ENCODE data around the gene CDC16. TPM values are rescaled to one million over a fixed set of nuclear protein-coding genes. Genes with fewer than 3 reads are reported as not detected.

The CDC16 gene
- total and polyA plus RNA-seq, 2 of the 13 experiments (the other 11 are each of a cell fraction or from before 2014, with no cell fraction given) = 24.2 to 60.9 TPM

DNA sequence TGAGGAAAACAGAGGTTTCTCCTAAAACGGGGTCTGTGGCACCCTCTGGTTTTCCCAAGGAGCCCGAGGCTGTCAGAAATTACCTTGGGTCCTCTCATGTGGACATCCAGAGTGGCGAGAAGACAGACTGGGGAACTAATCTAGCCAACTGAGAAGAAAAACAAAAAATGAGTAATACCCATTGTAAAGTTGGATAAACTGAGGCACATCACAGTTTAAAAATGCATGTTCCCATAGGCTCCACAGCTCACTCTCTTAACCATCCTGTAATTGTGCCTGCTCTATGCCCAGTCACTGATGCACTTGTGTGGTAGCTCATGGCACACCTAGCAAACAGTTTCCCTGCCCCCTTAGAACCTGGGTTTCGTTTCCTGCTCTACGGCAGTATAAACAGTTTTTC lies 31.5 kb downstream of the CDC16 start:
- Histone ChIP-seq H3K27ac (ENCODE audit: extremely low read length, insufficient read depth, low read length) (no peak overlapping the region), H3K4me1 (ENCODE audit: insufficient read depth, low read length) (no peaks in the 10 kb centered on the region), H3K27me3 (ENCODE audit: control insufficient read depth in 1 of 2, insufficient read depth in 2 of 2, low read length in 2 of 2) (no peaks in the 10 kb centered on the region; a peak in 1 of 5 replicates), H4K20me1 (ENCODE audit: insufficient read depth, low read length) (no peaks in the 10 kb centered on the region), H3K9me3 (ENCODE audit: low read length) (no peaks in the 10 kb centered on the region), H3K9ac (ENCODE audit: insufficient read depth, low read depth, low read length) (no peak overlapping the region), H3K4me2 (ENCODE audit: low read depth, low read length) (no peak overlapping the region), H2AFZ (ENCODE audit: low read length) (no peak overlapping the region), H3K4me3 (replicated peaks in 1 of 3; ENCODE audit: insufficient read depth in 1 of 3, low read depth in 2 of 3, low read length in 3 of 3) (no peak overlapping the region), H3K36me3 (replicated peaks in 1 of 2; ENCODE audit: control insufficient read depth in 1 of 2, insufficient read depth in 2 of 2, low read length in 2 of 2) (peaks cover 35 to 71% of the 10 kb centered on the region in 2 experiments), H3K79me2 (ENCODE audit: insufficient read depth, low read length) (no peaks in the 10 kb centered on the region)
- BruUV-seq (replicated peaks) = no TSS peak
- 99% methylated on average over 5 of the region's 5 CpGs for WGBS (ENCODE audit: low lambda C conversion rate)
- FAIRE-seq (no peak), DNase-seq (ENCODE audit: low spot score) (no peak), ATAC-seq (no peak)
- ChIA-PET CTCF (ENCODE audit: low intra/inter-chr PET ratio, low total read pairs) (no interaction called here), POLR2A (interaction anchor here (1.4 kb wide), 1 partner anchor 15 kb away, joined by 3 read pairs; the partner anchor contains the start of gene UPF3A)
- intact Hi-C loops (cut with micrococcal nuclease; ENCODE audit: unreplicated experiment) = no loop called here
- in situ Hi-C loops (cut with HindIII; ENCODE audit: extremely low pct_ligation_motif_present, low pct_unique_long_range_greater_than_20kb) = no loop called here
- TF ChIP-seq ZSCAN31 (CRISPR knock-in tag; IDR thresholded peaks at IDR 0.05; ENCODE audit: low read depth) = no peak
- peak; percentile 68 for TF ChIP-seq ZNF629 (CRISPR knock-in tag; conservative IDR thresholded peaks at IDR 0.05)

DNA sequence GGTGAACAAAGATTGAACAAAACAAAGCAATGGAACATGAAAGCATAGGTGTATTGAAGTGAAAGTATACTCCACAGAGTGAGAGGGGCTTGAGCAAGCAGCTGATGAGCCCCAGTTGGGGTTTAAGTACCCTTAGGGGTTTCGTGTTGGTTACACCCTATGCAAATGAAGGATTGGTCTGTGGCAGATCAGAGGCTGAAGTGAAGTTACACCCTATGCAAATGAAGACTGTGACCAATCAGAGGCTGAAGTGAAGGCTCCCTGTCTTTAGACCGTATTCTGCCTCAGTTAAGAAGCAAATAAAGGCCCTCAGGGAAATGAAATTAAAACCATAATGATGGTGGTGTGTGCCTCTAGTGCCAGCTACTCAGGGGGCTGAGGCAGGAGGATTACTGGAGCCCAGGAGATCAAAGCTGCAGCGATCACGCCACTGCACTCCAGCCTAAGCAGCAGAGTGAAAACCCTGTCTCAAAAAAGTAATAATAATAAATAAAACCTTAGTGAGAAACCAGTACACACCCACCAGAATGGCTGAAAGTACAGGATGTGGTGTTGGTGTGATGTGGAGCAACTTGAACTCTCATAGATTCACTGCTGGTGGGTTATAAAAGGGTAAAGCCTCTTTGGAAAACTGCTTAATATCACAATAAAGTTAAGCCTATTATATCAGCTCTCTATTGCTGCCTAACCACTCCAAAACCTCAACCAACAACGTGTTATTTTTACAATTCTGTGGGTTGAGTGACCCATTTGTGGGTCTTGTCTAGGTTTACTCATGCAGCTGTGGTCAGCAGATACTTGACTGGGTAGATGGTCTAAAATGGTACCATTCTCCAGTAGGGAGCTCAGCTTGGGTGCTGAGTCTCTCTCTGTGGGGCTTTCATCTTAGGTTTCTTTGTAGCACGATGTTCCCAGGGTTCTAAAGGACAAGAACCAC lies 33.9 kb downstream of the CDC16 start:
- Histone ChIP-seq H3K27ac (ENCODE audit: extremely low read length, insufficient read depth, low read length) (no peak overlapping the region), H3K4me1 (ENCODE audit: insufficient read depth, low read length) (no peaks in the 10 kb centered on the region), H3K4me2 (ENCODE audit: low read depth, low read length) (no peak overlapping the region), H3K4me3 (replicated peaks in 1 of 3; ENCODE audit: insufficient read depth in 1 of 3, low read depth in 2 of 3, low read length in 3 of 3) (no peak overlapping the region), H2AFZ (ENCODE audit: low read length) (no peak overlapping the region), H3K9me3 (ENCODE audit: low read length) (no peaks in the 10 kb centered on the region), H3K27me3 (ENCODE audit: control insufficient read depth in 1 of 2, insufficient read depth in 2 of 2, low read length in 2 of 2) (no peaks in the 10 kb centered on the region; a peak in 1 of 5 replicates), H3K9ac (ENCODE audit: insufficient read depth, low read depth, low read length) (no peak overlapping the region), H3K36me3 (replicated peaks in 1 of 2; ENCODE audit: control insufficient read depth in 1 of 2, insufficient read depth in 2 of 2, low read length in 2 of 2) (peaks cover 25 to 63% of the 10 kb centered on the region in 2 experiments), H4K20me1 (ENCODE audit: insufficient read depth, low read length) (no peaks in the 10 kb centered on the region), H3K79me2 (ENCODE audit: insufficient read depth, low read length) (no peaks in the 10 kb centered on the region)
- ATAC-seq (no peak), FAIRE-seq (no peak), DNase-seq (ENCODE audit: low spot score) (no peak)
- BruUV-seq (replicated peaks) = no TSS peak
- ChIA-PET POLR2A (no interaction called here), CTCF (ENCODE audit: low intra/inter-chr PET ratio, low total read pairs) (no interaction called here)
- intact Hi-C loops (cut with micrococcal nuclease; ENCODE audit: unreplicated experiment) = no loop called here
- in situ Hi-C loops (cut with HindIII; ENCODE audit: extremely low pct_ligation_motif_present, low pct_unique_long_range_greater_than_20kb) = no loop called here
- 93% methylated on average over 6 of the region's 6 CpGs for WGBS (ENCODE audit: low lambda C conversion rate)
- no peak for TF ChIP-seq BHLHE40 (IDR thresholded peaks at IDR 0.05; ENCODE audit: low read length)
- no peak for TF ChIP-seq CC2D1A (CRISPR knock-in tag; IDR thresholded peaks at IDR 0.05)
- TF ChIP-seq KAT8 (CRISPR knock-in tag; IDR thresholded peaks at IDR 0.05) = no peak
- TF ChIP-seq PPARG (CRISPR knock-in tag; conservative IDR thresholded peaks at IDR 0.05) = no peak
- no peak for TF ChIP-seq TAF1 (CRISPR knock-in tag; IDR thresholded peaks at IDR 0.05)
- no peak for TF ChIP-seq NR1H2 (CRISPR knock-in tag; IDR thresholded peaks at IDR 0.05; ENCODE audit: borderline replicate concordance, low read depth)
- TF ChIP-seq CBX2 (IDR thresholded peaks at IDR 0.05; ENCODE audit: low read depth, low read length) = no peak
- TF ChIP-seq CBX2 (CRISPR knock-in tag; IDR thresholded peaks at IDR 0.05; ENCODE audit: low read depth) = no peak
- TF ChIP-seq, protein P1, sequence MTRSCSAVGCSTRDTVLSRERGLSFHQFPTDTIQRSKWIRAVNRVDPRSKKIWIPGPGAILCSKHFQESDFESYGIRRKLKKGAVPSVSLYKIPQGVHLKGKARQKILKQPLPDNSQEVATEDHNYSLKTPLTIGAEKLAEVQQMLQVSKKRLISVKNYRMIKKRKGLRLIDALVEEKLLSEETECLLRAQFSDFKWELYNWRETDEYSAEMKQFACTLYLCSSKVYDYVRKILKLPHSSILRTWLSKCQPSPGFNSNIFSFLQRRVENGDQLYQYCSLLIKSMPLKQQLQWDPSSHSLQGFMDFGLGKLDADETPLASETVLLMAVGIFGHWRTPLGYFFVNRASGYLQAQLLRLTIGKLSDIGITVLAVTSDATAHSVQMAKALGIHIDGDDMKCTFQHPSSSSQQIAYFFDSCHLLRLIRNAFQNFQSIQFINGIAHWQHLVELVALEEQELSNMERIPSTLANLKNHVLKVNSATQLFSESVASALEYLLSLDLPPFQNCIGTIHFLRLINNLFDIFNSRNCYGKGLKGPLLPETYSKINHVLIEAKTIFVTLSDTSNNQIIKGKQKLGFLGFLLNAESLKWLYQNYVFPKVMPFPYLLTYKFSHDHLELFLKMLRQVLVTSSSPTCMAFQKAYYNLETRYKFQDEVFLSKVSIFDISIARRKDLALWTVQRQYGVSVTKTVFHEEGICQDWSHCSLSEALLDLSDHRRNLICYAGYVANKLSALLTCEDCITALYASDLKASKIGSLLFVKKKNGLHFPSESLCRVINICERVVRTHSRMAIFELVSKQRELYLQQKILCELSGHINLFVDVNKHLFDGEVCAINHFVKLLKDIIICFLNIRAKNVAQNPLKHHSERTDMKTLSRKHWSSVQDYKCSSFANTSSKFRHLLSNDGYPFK (CRISPR knock-in tag; IDR thresholded peaks at IDR 0.05; ENCODE audit: borderline replicate concordance) = no peak
- TF ChIP-seq, protein P2, sequence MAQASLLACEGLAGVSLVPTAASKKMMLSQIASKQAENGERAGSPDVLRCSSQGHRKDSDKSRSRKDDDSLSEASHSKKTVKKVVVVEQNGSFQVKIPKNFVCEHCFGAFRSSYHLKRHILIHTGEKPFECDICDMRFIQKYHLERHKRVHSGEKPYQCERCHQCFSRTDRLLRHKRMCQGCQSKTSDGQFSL (CRISPR knock-in tag; IDR thresholded peaks at IDR 0.05) = no peak
